Testis (tissue), 3 donors: ENCODE results near the gene TCF20. TPM values are rescaled to one million over a fixed set of nuclear protein-coding genes. Genes with fewer than 3 reads are reported as not detected.

Experiments
- DNase-seq: peaks from one replicate; pipeline ENCODE4 v3.0.0-alpha.2; 2019
- H3K27ac ChIP-seq, 2 donors: fragments of 200-600 bp; sonication (generic); one replicate each; pipeline ENCODE4 v1.5.1; 2019
- H3K27me3 ChIP-seq: fragments of 200-600 bp; sonication (generic); one replicate; pipeline ENCODE4 v1.5.1; 2019
- H3K36me3 ChIP-seq: fragments of 200-600 bp; sonication (generic); one replicate; pipeline ENCODE4 v1.5.1; 2017; ENCODE audit warnings: low read depth; ENCODE audit errors: missing control alignments
- H3K4me1 ChIP-seq: fragments of 200-600 bp; sonication (generic); one replicate; pipeline ENCODE4 v1.5.1; 2019
- H3K4me3 ChIP-seq, 2 donors: fragments of 200-600 bp; sonication (generic); one replicate each; pipeline ENCODE4 v1.5.1; 2017 to 2019
- H3K9me3 ChIP-seq: fragments of 200-600 bp; sonication (generic); one replicate; pipeline ENCODE4 v1.5.1; 2017
- POLR2A ChIP-seq: fragments of 450-650 bp; IDR thresholded peaks from one replicate; pipeline ENCODE4 v1.6.1; 2017; ENCODE audit warnings: antibody characterized with exemption, mild to moderate bottlenecking, moderate library complexity
- WGBS, 2 donors: methylation state at CpG; one replicate each; pipeline ENCODE4 v1.1.5; 2018; 5-methylcytosine and 5-hydroxymethylcytosine counted together
- intact Hi-C: fragments of 100-400 bp; cut with DNase I; formaldehyde crosslinking; loops from one replicate; pipeline ENCODE4 v1.15.1; 2023; ENCODE audit warnings: low total_unique reads
- polyA plus RNA-seq: library from polyadenylated mRNA; stranded (reverse); fragments of 350-450 nt; fragmentation: Illumina TruSeq; extraction: RNeasy Lipid Tissue Mini Kit (QIAGEN cat#74804); gene quantifications from one replicate; pipeline ENCODE4 v1.2.3, GENCODE V29; 2014; ENCODE audit warnings: low read depth, low replicate concordance; ENCODE audit not compliant: insufficient read depth
- total RNA-seq, 2 donors: library from RNA; depleted of rRNA; stranded (reverse); fragments of >200 nt; gene quantifications; one replicate each; pipeline ENCODE4 v1.2.3, GENCODE V29; 2016
- TF ChIP-seq, protein P1 (sequence below), 3 experiments: fragments of 450-650 bp in 2 of 3; fragments of 200-600 bp in 1 of 3; sonication (generic) in 1 of 3; IDR thresholded peaks; one replicate each; pipeline ENCODE4 v1.5.1; 2016 to 2019; ENCODE audit warnings: antibody characterized with exemption in 3 of 3, mild to moderate bottlenecking in 2 of 3, moderate library complexity in 1 of 3

TCF20 gene
- total and polyA plus RNA-seq, 3 donors from 2014 or later = 40.5 to 44.8 (median 41.6) TPM

DNA sequence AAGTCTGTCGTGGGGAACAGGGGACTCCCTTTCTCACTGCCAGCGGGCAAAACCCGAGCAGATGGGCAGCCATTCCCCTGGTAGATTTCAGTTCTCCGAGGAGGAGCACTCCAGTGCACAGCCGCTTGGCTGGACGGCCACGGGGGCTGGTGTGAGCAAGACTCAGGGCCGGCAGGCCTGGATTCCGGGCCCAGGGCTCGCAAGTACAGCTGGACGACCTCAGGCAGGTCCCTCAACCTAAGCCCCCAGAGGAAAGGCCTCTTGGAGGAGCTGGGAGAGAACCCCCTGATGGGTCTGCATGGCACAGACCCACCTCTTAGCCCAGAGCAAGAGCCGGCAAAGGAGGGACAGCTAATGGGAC, 31.3 kb upstream of the TCF20 start:
- DNase-seq = no peak
- no peaks in the 10 kb centered on the region for H3K27me3 ChIP-seq
- no peak overlapping the region for H3K27ac ChIP-seq
- TF ChIP-seq POLR2A = no peak
- H3K36me3 ChIP-seq = no peaks in the 10 kb centered on the region
- H3K9me3 ChIP-seq = no peaks in the 10 kb centered on the region
- peaks cover 7% of the 10 kb centered on the region for H3K4me1 ChIP-seq
- intact Hi-C loops = no loop called here
- WGBS, 2 donors = 70 to 94% methylated on average over 2 to 12 of the region's 12 CpGs
- H3K4me3 ChIP-seq = no peak overlapping the region

DNA sequence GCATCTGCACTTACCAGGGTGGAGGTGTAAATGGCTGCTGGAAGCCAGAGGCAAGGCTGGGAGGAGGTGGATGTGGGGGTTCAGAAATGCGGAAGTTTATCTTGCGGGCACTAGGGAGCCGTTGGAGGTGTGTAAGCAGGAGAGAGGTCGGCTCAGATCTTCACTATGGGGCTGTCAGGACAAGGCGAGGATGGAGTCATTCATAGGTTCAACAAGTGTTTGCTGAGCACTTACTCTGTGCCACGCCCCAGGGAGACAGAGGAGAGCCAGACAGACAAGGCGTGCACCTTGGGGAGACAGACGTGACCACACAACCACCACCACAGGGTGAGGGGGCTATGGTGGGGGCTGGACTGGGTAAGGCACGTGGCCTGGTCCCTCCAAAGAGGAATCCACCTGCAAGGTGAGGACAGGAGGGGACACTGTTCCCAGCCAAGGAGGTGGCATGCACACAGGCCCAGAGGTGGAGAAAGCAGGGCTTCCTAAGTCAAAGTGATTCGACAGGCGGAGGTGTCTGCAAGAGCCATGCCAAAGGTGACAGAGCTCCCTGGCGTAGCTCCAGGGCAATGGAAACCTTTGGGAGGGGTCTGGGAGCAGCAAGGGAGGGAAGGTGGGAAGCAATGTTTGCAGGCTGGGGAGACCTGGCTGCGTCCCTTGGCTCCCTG, 30.8 kb upstream of the TCF20 start:
- Histone ChIP-seq H3K27me3 (no peaks in the 10 kb centered on the region), H3K27ac (no peak overlapping the region), H3K4me1 (peaks cover 12% of the 10 kb centered on the region), H3K4me3 (no peak overlapping the region), H3K36me3 (no peaks in the 10 kb centered on the region), H3K9me3 (no peaks in the 10 kb centered on the region)
- TF ChIP-seq, protein P1, sequence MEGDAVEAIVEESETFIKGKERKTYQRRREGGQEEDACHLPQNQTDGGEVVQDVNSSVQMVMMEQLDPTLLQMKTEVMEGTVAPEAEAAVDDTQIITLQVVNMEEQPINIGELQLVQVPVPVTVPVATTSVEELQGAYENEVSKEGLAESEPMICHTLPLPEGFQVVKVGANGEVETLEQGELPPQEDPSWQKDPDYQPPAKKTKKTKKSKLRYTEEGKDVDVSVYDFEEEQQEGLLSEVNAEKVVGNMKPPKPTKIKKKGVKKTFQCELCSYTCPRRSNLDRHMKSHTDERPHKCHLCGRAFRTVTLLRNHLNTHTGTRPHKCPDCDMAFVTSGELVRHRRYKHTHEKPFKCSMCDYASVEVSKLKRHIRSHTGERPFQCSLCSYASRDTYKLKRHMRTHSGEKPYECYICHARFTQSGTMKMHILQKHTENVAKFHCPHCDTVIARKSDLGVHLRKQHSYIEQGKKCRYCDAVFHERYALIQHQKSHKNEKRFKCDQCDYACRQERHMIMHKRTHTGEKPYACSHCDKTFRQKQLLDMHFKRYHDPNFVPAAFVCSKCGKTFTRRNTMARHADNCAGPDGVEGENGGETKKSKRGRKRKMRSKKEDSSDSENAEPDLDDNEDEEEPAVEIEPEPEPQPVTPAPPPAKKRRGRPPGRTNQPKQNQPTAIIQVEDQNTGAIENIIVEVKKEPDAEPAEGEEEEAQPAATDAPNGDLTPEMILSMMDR (IDR thresholded peaks at IDR 0.05) = no peak
- no peak for TF ChIP-seq POLR2A
- no peak for DNase-seq
- intact Hi-C loops = no loop called here
- 75 to 94% methylated on average over 13 of the region's 13 CpGs for WGBS, 2 donors

- intact Hi-C loops = no loop called here
- no peaks in the 10 kb centered on the region for H3K27me3 ChIP-seq
- WGBS, 2 donors = 49 to 58% methylated on average over 10 of the region's 10 CpGs
- H3K36me3 ChIP-seq = no peaks in the 10 kb centered on the region
- H3K27ac ChIP-seq = no peak overlapping the region
- TF ChIP-seq, protein P1 (IDR thresholded peaks at IDR 0.05) = no peak
- no peak for TF ChIP-seq POLR2A
- peaks cover 13% of the 10 kb centered on the region for H3K4me1 ChIP-seq
- H3K4me3 ChIP-seq = no peak overlapping the region
- DNase-seq = no peak
- H3K9me3 ChIP-seq = no peaks in the 10 kb centered on the region
These were observed 30.0 kb upstream of the TCF20 start for GRCh38 chr22:42300259-42301076.

GRCh38 chr22:42299586-42300258, 29.3 kb upstream of the TCF20 start:
- H3K9me3 ChIP-seq = no peaks in the 10 kb centered on the region
- no peak overlapping the region for H3K27ac ChIP-seq
- TF ChIP-seq, protein P1 (IDR thresholded peaks at IDR 0.05) = no peak
- TF ChIP-seq POLR2A = no peak
- DNase-seq = peak; percentile 21
- intact Hi-C loops = no loop called here
- no peaks in the 10 kb centered on the region for H3K27me3 ChIP-seq
- H3K36me3 ChIP-seq = no peaks in the 10 kb centered on the region
- H3K4me3 ChIP-seq = no peak overlapping the region
- WGBS, 2 donors = 24 to 37% methylated on average over 15 to 19 of the region's 19 CpGs
- H3K4me1 ChIP-seq = peaks cover 13% of the 10 kb centered on the region

GRCh38 chr22:42298746-42299145, 28.3 kb upstream of the TCF20 start:
- Histone ChIP-seq H3K4me3 (no peak overlapping the region), H3K9me3 (no peaks in the 10 kb centered on the region), H3K27ac (no peak overlapping the region), H3K36me3 (no peaks in the 10 kb centered on the region), H3K27me3 (no peaks in the 10 kb centered on the region), H3K4me1 (peaks cover 13% of the 10 kb centered on the region)
- no peak for DNase-seq
- TF ChIP-seq, protein P1 (IDR thresholded peaks at IDR 0.05) = no peak
- TF ChIP-seq POLR2A = no peak
- intact Hi-C loops = no loop called here
- 78 to 80% methylated on average over 2 to 8 of the region's 8 CpGs for WGBS, 2 donors
